ENCODE data around the gene AIM2.

The AIM2 gene

GRCh38 chr1:159012495-159012894 lies 64.1 kb downstream of the AIM2 start:
- TF ChIP-seq, protein P1, sequence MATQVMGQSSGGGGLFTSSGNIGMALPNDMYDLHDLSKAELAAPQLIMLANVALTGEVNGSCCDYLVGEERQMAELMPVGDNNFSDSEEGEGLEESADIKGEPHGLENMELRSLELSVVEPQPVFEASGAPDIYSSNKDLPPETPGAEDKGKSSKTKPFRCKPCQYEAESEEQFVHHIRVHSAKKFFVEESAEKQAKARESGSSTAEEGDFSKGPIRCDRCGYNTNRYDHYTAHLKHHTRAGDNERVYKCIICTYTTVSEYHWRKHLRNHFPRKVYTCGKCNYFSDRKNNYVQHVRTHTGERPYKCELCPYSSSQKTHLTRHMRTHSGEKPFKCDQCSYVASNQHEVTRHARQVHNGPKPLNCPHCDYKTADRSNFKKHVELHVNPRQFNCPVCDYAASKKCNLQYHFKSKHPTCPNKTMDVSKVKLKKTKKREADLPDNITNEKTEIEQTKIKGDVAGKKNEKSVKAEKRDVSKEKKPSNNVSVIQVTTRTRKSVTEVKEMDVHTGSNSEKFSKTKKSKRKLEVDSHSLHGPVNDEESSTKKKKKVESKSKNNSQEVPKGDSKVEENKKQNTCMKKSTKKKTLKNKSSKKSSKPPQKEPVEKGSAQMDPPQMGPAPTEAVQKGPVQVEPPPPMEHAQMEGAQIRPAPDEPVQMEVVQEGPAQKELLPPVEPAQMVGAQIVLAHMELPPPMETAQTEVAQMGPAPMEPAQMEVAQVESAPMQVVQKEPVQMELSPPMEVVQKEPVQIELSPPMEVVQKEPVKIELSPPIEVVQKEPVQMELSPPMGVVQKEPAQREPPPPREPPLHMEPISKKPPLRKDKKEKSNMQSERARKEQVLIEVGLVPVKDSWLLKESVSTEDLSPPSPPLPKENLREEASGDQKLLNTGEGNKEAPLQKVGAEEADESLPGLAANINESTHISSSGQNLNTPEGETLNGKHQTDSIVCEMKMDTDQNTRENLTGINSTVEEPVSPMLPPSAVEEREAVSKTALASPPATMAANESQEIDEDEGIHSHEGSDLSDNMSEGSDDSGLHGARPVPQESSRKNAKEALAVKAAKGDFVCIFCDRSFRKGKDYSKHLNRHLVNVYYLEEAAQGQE (IDR thresholded peaks at IDR 0.05; ENCODE audit: insufficient read depth in 1 of 2, low read depth in 2 of 2, low read length in 2 of 2): peak in 1 of 2 experiments; percentile 24; a peak in 1 of 4 replicates
- TF ChIP-seq FOXP2 (optimal IDR thresholded peaks at IDR 0.05; ENCODE audit: borderline replicate concordance, extremely low read depth, extremely low read length, insufficient read depth) (no peak), SIN3A (IDR thresholded peaks at IDR 0.05; ENCODE audit: borderline replicate concordance, insufficient read depth, low read length) (peak; percentile 35; the same call in 1 of the 2 replicates)
